Uterus (tissue), 4 donors: ENCODE results near the gene REM1. TPM values are rescaled to one million over a fixed set of nuclear protein-coding genes. Genes with fewer than 3 reads are reported as not detected.
"Not testable (repeated sequence)": the region's sequence is repeated elsewhere in the genome, so short reads cannot be mapped to it uniquely, and the experiment has no call there.

Experiments used
- DNase-seq, 2 donors: peaks; one replicate each; pipeline ENCODE4 v3.0.0-alpha.2; 2019 to 2020
- H3K27ac ChIP-seq, 2 donors: fragments of 200-600 bp; sonication (generic); 1 replicate in 1 of 2; 2 replicates in 1 of 2; pipeline ENCODE4 v1.5.1; 2016 to 2018
- H3K27me3 ChIP-seq, 2 donors: fragments of 200-600 bp; sonication (generic); one replicate each; pipeline ENCODE4 v1.5.1; 2018 to 2019; ENCODE audit warnings: control low read depth in 1 of 2
- H3K36me3 ChIP-seq, 2 donors: fragments of 200-600 bp; sonication (generic); one replicate each; pipeline ENCODE4 v1.5.1; 2019; ENCODE audit warnings: control low read depth in 1 of 2
- H3K4me1 ChIP-seq, 2 donors: fragments of 200-600 bp; sonication (generic); one replicate each; pipeline ENCODE4 v1.5.1; 2018 to 2019; ENCODE audit warnings: control low read depth in 1 of 2
- H3K4me3 ChIP-seq, 2 donors: fragments of 200-600 bp; sonication (generic); 1 replicate in 1 of 2; 2 replicates in 1 of 2; pipeline ENCODE4 v1.5.1; 2018 to 2019; ENCODE audit warnings: mild to moderate bottlenecking in 1 of 2
- H3K9me3 ChIP-seq, 2 donors: fragments of 200-600 bp; sonication (generic); one replicate each; pipeline ENCODE4 v1.5.1; 2019; ENCODE audit warnings: control low read depth in 1 of 2
- CTCF ChIP-seq, 4 experiments: fragments of 200-600 bp in 2 of 4; fragments of 450-650 bp in 2 of 4; sonication (generic) in 2 of 4; IDR thresholded peaks; one replicate each; pipeline ENCODE4 v1.5.1; 2016 to 2019; ENCODE audit warnings: antibody characterized with exemption in 4 of 4, mild to moderate bottlenecking in 2 of 4, moderate library complexity in 1 of 4
- POLR2A ChIP-seq, 2 donors: fragments of 450-650 bp; IDR thresholded peaks; one replicate each; pipeline ENCODE4 v1.6.1; 2016; ENCODE audit warnings: antibody characterized with exemption in 2 of 2, mild to moderate bottlenecking in 1 of 2, moderate library complexity in 1 of 2
- intact Hi-C: fragments of 100-400 bp; cut with DNase I; formaldehyde crosslinking; loops from one replicate; pipeline ENCODE4 v1.15.1; 2023; ENCODE audit warnings: low total_unique reads
- total RNA-seq, 4 donors: library from RNA; depleted of rRNA in 3 of 4; stranded (reverse); fragments of >200 nt in 3 of 4; gene quantifications; one replicate each; pipeline versions ENCODE4 v1.1.0 to v1.2.4, GENCODE V29; 2014 to 2023
- donor health status: DM: yes; HTN: yes; CAD: no.

REM1 gene
- total RNA-seq, result 10 to 100 TPM in 2 of 4 donors, 1 to 10 TPM in 1, under 1 TPM in 1; 0.59 to 12.1 (median 8.7) TPM

GRCh38 chr20:31474758-31475427, at the start of gene REM1, which contains the start of gene DEFB124:
Gene REM1 (plus strand): TSS chr20:31475288. CDS start chr20:31476446, 1,158 bp downstream.
Gene DEFB124 (minus strand): TSS chr20:31475127. CDS start chr20:31473013, 2,114 bp downstream.
- TF ChIP-seq POLR2A (IDR thresholded peaks at IDR 0.05) (no peak), CTCF (IDR thresholded peaks at IDR 0.05) (no peak)
- no peaks in the 10 kb centered on the region for H3K36me3 ChIP-seq
- H3K27ac ChIP-seq, result peak within 1 kb of the TSS; percentile 72 to 77
- intact Hi-C loops, result no loop called here
- peak; percentile 50 to 73 for DNase-seq
- H3K4me3 ChIP-seq, result peak within 1 kb of the TSS; percentile 49 to 62
- H3K9me3 ChIP-seq, result no peaks in the 10 kb centered on the region
- peaks cover 0 to 6% of the 10 kb centered on the region in 2 donors for H3K4me1 ChIP-seq
- no peaks in the 10 kb centered on the region for H3K27me3 ChIP-seq

GRCh38 chr20:31425797-31426196, 49.3 kb upstream of the REM1 start:
- Histone ChIP-seq H3K4me1 (no peaks in the 10 kb centered on the region), H3K4me3 (no peak overlapping the region), H3K9me3 (no peaks in the 10 kb centered on the region), H3K27me3 (no peaks in the 10 kb centered on the region), H3K36me3 (no peaks in the 10 kb centered on the region), H3K27ac (no peak overlapping the region)
- intact Hi-C loops, result no loop called here
- TF ChIP-seq POLR2A (IDR thresholded peaks at IDR 0.05) (no peak), CTCF (IDR thresholded peaks at IDR 0.05) (no peak)
- DNase-seq, result no peak

GRCh38 chr20:31426891-31427551, 48.1 kb upstream of the REM1 start:
- H3K27ac ChIP-seq, intact Hi-C loops, DNase-seq: not testable (repeated sequence)

GRCh38 chr20:31427576-31427975, 47.5 kb upstream of the REM1 start:
- H3K4me3 ChIP-seq, H3K4me1 ChIP-seq, H3K27ac ChIP-seq, H3K27me3 ChIP-seq, intact Hi-C loops, H3K36me3 ChIP-seq, DNase-seq, H3K9me3 ChIP-seq: not testable (repeated sequence)

More at GRCh38 chr20:31426891-31427551, 48.1 kb upstream of the REM1 start:
- not testable (repeated sequence) for H3K4me3 ChIP-seq, H3K27me3 ChIP-seq, H3K4me1 ChIP-seq, H3K9me3 ChIP-seq, H3K36me3 ChIP-seq

- TF ChIP-seq POLR2A (IDR thresholded peaks at IDR 0.05) (no peak), CTCF (IDR thresholded peaks at IDR 0.05) (no peak)
- Histone ChIP-seq H3K9me3 (no peaks in the 10 kb centered on the region), H3K4me1 (no peaks in the 10 kb centered on the region), H3K4me3 (no peak overlapping the region), H3K36me3 (no peaks in the 10 kb centered on the region), H3K27ac (no peak overlapping the region), H3K27me3 (no peaks in the 10 kb centered on the region)
- no peak for DNase-seq
- intact Hi-C loops, result no loop called here
Observed at GRCh38 chr20:31430568-31431115, 44.4 kb upstream of the REM1 start.
